Measurements from ENCODE around the gene MMP14. TPM values are rescaled to one million over a fixed set of nuclear protein-coding genes. Genes with fewer than 3 reads are reported as not detected.
"Not testable (repeated sequence)": the region's sequence is repeated elsewhere in the genome, so short reads cannot be mapped to it uniquely, and the experiment has no call there.

Gene MMP14
- total RNA-seq, 1 donor from 2014 or later, result 306 TPM

GRCh38 chr14:22848351-22849164 is 12.2 kb downstream of the MMP14 start:
- peak; percentile 65 to 74 for DNase-seq (ENCODE audit: low spot score in 2 of 2, unreplicated experiment in 2 of 2)
- TF ChIP-seq CTCF (IDR thresholded peaks at IDR 0.05; ENCODE audit: unreplicated experiment), result no peak
- peaks cover 17% of the 10 kb centered on the region for H3K36me3 Mint-ChIP-seq
- H3K27ac Mint-ChIP-seq, result peak overlapping the region; percentile 97
- no peaks in the 10 kb centered on the region for H3K9me3 Mint-ChIP-seq
- no peaks in the 10 kb centered on the region for H3K27me3 Mint-ChIP-seq (ENCODE audit: low read depth)
- H3K4me3 Mint-ChIP-seq, result peak overlapping the region; percentile 42
- H3K4me1 Mint-ChIP-seq, result peaks cover 38% of the 10 kb centered on the region

- H3K36me3 Mint-ChIP-seq, result peaks cover 15% of the 10 kb centered on the region
- peaks cover 38% of the 10 kb centered on the region for H3K4me1 Mint-ChIP-seq
- H3K4me3 Mint-ChIP-seq, result no peak overlapping the region
- DNase-seq (ENCODE audit: low spot score in 2 of 2, unreplicated experiment in 2 of 2), result no peak
- no peaks in the 10 kb centered on the region for H3K9me3 Mint-ChIP-seq
- peak overlapping the region; percentile 97 for H3K27ac Mint-ChIP-seq
- no peaks in the 10 kb centered on the region for H3K27me3 Mint-ChIP-seq (ENCODE audit: low read depth)
- no peak for TF ChIP-seq CTCF (IDR thresholded peaks at IDR 0.05; ENCODE audit: unreplicated experiment)
Measured at GRCh38 chr14:22849212-22849819, 12.9 kb downstream of the MMP14 start.

DNA sequence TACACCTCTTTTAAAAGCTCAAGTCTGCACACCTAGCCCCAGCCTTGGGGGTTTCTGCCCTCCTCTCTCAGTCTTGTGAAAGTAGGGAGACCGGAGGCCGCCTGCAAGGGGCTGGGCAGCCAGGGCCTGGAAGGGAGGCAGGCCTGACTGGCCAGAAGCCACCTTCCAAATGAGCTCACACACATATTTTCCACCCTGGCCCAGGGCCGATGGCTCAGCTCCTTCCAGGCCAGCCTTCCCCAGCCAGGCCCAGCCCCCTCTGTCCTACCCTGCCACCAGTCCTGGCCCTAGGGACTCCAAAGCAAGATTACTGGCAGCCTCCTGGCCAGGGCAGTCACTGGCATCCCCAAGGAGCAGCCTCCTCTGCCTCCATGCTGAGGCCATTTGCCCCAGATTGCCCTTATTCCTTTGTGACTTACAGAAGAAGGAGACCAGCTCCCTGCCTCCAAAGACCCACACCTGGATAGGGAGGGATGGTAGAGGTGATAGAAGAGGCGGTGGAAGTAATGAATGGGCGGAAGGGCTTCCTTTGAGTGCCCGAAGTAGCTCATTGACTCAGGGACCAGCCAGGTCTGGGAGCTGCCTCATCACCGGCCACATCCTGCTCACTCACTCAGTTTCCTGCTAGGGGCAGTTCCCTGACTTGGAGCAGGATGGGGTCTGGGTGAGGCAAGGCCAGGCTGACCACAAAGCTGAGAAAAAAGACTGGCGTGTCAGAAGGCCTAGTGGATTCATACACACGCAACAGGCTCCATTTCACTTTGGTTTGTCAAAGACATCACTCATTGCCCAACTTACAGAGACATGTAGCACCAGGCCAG is 14.8 kb downstream of the MMP14 start:
- no peak for DNase-seq (ENCODE audit: low spot score in 2 of 2, unreplicated experiment in 2 of 2)
- Mint-ChIP-seq H3K27me3 (ENCODE audit: low read depth) (no peaks in the 10 kb centered on the region), H3K4me3 (no peak overlapping the region), H3K36me3 (peaks cover 3% of the 10 kb centered on the region), H3K4me1 (peaks cover 38% of the 10 kb centered on the region), H3K9me3 (no peaks in the 10 kb centered on the region), H3K27ac (peak overlapping the region; percentile 64)
- no peak for TF ChIP-seq CTCF (IDR thresholded peaks at IDR 0.05; ENCODE audit: unreplicated experiment)

- H3K4me3 Mint-ChIP-seq; H3K27ac Mint-ChIP-seq; H3K9me3 Mint-ChIP-seq; H3K27me3 Mint-ChIP-seq (ENCODE audit: low read depth); DNase-seq (ENCODE audit: low spot score in 2 of 2, unreplicated experiment in 2 of 2); H3K36me3 Mint-ChIP-seq: not testable (repeated sequence)
- H3K4me1 Mint-ChIP-seq, result peaks cover 34% of the 10 kb centered on the region
Measured at GRCh38 chr14:22852178-22852577, 15.8 kb downstream of the MMP14 start.

- H3K4me3 Mint-ChIP-seq, result no peak overlapping the region
- peak overlapping the region; percentile 80 for H3K27ac Mint-ChIP-seq
- H3K4me1 Mint-ChIP-seq, result peaks cover 33% of the 10 kb centered on the region
- no peak for DNase-seq (ENCODE audit: low spot score in 2 of 2, unreplicated experiment in 2 of 2)
- no peaks in the 10 kb centered on the region for H3K27me3 Mint-ChIP-seq (ENCODE audit: low read depth)
- H3K36me3 Mint-ChIP-seq, result no peaks in the 10 kb centered on the region
- no peak for TF ChIP-seq CTCF (IDR thresholded peaks at IDR 0.05; ENCODE audit: unreplicated experiment)
- no peaks in the 10 kb centered on the region for H3K9me3 Mint-ChIP-seq
Measured at GRCh38 chr14:22852599-22852939, 16.2 kb downstream of the MMP14 start.

Measured in mesothelial cell of epicardium (in vitro differentiated cells).